ENCODE results near the gene CIBAR2.
"Not testable (repeated sequence)": the region's sequence is repeated elsewhere in the genome, so short reads cannot be mapped to it uniquely, and the experiment has no call there.

The CIBAR2 gene

DNA sequence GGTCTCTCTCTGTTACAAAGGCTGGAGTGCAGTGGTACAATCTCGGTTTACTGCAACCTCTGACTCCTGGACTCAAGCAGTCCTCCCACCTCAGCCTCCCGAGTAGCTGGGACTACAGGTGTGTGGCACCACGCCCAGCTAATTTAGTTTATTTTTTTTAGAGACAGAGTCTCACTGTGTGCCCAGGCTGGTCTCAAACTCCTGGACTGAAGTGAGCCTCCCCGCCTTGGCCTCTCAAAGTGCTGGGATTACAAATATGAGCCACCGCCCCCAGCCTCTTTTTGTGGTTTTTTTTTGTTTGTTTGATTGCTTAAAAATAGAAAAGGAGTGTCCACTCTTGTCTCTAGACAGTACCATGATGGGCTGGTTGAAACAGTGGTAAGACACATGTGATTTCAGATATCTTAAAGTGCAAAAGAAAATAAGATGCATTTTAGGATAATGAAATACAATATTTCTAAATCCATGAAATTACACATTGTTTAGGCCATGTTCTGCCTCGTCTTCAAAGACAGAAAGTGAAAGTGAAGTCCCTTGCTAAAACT, 57.3 kb downstream of the CIBAR2 start:
- TF ChIP-seq CTCF (IDR thresholded peaks at IDR 0.05; ENCODE audit: low read depth, low read length), result no peak
- in situ Hi-C loops (cut with HindIII; ENCODE audit: low sequenced_read_pairs), result no loop called here
- peak overlapping the region; percentile 19 for H3K4me3 ChIP-seq (ENCODE audit: low read depth, low read length)
- DNase-seq (ENCODE audit: low read depth, low spot score), result no peak

DNA sequence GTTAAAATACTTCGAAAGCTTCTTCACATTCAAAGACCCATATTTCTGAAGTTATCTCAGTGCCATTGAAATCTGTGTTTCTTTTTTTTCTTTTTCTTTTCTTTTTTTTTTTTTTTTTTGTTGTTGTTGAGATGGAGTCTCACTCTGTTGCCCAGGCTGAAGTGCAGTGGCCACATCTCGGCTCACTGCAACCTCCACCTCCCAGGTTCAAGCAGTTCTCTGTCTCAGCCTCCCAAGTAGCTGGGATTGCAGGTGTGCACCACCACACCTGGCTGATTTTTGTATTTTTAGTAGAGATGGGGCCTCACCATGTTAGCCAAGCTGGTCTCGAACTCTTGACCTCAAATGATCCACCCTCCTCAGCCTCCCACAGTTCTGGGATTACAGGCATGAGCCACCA, 58.0 kb downstream of the CIBAR2 start:
- H3K4me3 ChIP-seq (ENCODE audit: low read depth, low read length); in situ Hi-C loops (cut with HindIII; ENCODE audit: low sequenced_read_pairs); DNase-seq (ENCODE audit: low read depth, low spot score): not testable (repeated sequence)

- DNase-seq (ENCODE audit: low read depth, low spot score), result peak; percentile 69
- TF ChIP-seq CTCF (IDR thresholded peaks at IDR 0.05; ENCODE audit: low read depth, low read length), result no peak
- H3K4me3 ChIP-seq (ENCODE audit: low read depth, low read length), result no peak overlapping the region
- in situ Hi-C loops (cut with HindIII; ENCODE audit: low sequenced_read_pairs), result no loop called here
These were observed 59.7 kb downstream of the CIBAR2 start for GRCh38 chr16:85052536-85052935.

DNA sequence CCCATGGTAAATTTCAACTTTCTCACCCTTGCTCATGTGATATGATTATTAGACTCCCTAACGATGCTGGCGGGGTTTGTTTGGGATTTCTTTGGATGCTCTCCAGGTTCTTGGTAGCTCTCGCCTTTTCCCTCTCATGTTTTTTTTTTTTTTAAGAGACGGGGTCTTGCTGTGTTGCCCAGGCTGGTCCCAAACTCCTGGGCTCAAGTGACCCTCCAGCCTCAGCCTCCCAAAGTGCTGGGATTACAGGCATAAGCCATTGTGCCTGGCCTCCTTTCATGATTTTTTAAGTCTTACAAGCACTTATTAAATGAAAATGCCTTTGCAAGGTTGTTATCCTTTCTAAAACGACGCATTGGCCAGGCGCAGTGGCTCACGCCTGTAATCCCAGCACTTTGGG, 60.6 kb downstream of the CIBAR2 start:
- no peak for TF ChIP-seq CTCF (IDR thresholded peaks at IDR 0.05; ENCODE audit: low read depth, low read length)
- in situ Hi-C loops (cut with HindIII; ENCODE audit: low sequenced_read_pairs), result no loop called here
- no peak for DNase-seq (ENCODE audit: low read depth, low spot score)
- no peak overlapping the region for H3K4me3 ChIP-seq (ENCODE audit: low read depth, low read length)

- no peak for TF ChIP-seq CTCF (IDR thresholded peaks at IDR 0.05; ENCODE audit: low read depth, low read length)
- in situ Hi-C loops (cut with HindIII; ENCODE audit: low sequenced_read_pairs), result no loop called here
- DNase-seq (ENCODE audit: low read depth, low spot score), result no peak
- H3K4me3 ChIP-seq (ENCODE audit: low read depth, low read length), result no peak overlapping the region
These were observed 61.1 kb downstream of the CIBAR2 start for GRCh38 chr16:85051067-85051581.

- no peak for DNase-seq (ENCODE audit: low read depth, low spot score)
- H3K4me3 ChIP-seq (ENCODE audit: low read depth, low read length), result no peak overlapping the region
- in situ Hi-C loops (cut with HindIII; ENCODE audit: low sequenced_read_pairs), result no loop called here
- TF ChIP-seq CTCF (IDR thresholded peaks at IDR 0.05; ENCODE audit: low read depth, low read length), result no peak
These were observed 62.5 kb downstream of the CIBAR2 start for GRCh38 chr16:85049706-85050305.

- in situ Hi-C loops (cut with HindIII; ENCODE audit: low sequenced_read_pairs), result no loop called here
- no peak for DNase-seq (ENCODE audit: low read depth, low spot score)
- no peak overlapping the region for H3K4me3 ChIP-seq (ENCODE audit: low read depth, low read length)
- no peak for TF ChIP-seq CTCF (IDR thresholded peaks at IDR 0.05; ENCODE audit: low read depth, low read length)
These were observed 63.2 kb downstream of the CIBAR2 start for GRCh38 chr16:85048921-85049562.
